Lung (tissue), 12 donors: ENCODE measurements around the gene SUGCT. TPM values are rescaled to one million over a fixed set of nuclear protein-coding genes. Genes with fewer than 3 reads are reported as not detected.

Experiments
- ATAC-seq: fragments of 200-7000 bp; cut with Tn5 transposase; one replicate; pipeline ENCODE4 v1.9.1; 2020; ENCODE audit warnings: moderate number of reproducible peaks; ENCODE audit not compliant: insufficient read depth, low FRiP score
- DNase-seq, 3 donors: peaks; one replicate each; pipeline ENCODE4 v3.0.0-alpha.2; 2013 to 2017
- H3K27ac ChIP-seq, 2 donors: one replicate each; pipeline ENCODE4 v1.5.1; 2013; ENCODE audit warnings: mild to moderate bottlenecking in 2 of 2, moderate library complexity in 2 of 2, control low read depth in 1 of 2, inconsistent platforms in 1 of 2, low read depth in 1 of 2, low read length in 1 of 2
- H3K27me3 ChIP-seq, 3 donors: one replicate each; pipeline ENCODE4 v1.5.1; 2013; ENCODE audit warnings: low read length in 2 of 3; ENCODE audit not compliant: control insufficient read depth in 3 of 3, insufficient read depth in 3 of 3
- H3K36me3 ChIP-seq, 4 donors: one replicate each; pipeline ENCODE4 v1.5.1; 2013; ENCODE audit warnings: low read length in 4 of 4, mild to moderate bottlenecking in 1 of 4, moderate library complexity in 1 of 4; ENCODE audit not compliant: control insufficient read depth in 4 of 4, insufficient read depth in 4 of 4
- H3K4me1 ChIP-seq, 5 donors: one replicate each; pipeline ENCODE4 v1.5.1; 2013; ENCODE audit warnings: low read length in 5 of 5, mild to moderate bottlenecking in 2 of 5, moderate library complexity in 1 of 5; ENCODE audit not compliant: control insufficient read depth in 5 of 5, insufficient read depth in 5 of 5
- H3K4me3 ChIP-seq: one replicate; pipeline ENCODE4 v1.5.1; 2013; ENCODE audit warnings: mild to moderate bottlenecking, control low read depth, moderate library complexity
- H3K9ac ChIP-seq, 2 donors: one replicate each; pipeline ENCODE4 v1.5.1; 2013; ENCODE audit warnings: low read length in 2 of 2, control low read depth in 1 of 2; ENCODE audit not compliant: insufficient read depth in 1 of 2
- H3K9me3 ChIP-seq, 4 donors: one replicate each; pipeline ENCODE4 v1.5.1; 2013; ENCODE audit warnings: low read length in 3 of 4, mild to moderate bottlenecking in 1 of 4, moderate library complexity in 1 of 4; ENCODE audit not compliant: control insufficient read depth in 4 of 4, insufficient read depth in 3 of 4
- CTCF ChIP-seq: IDR thresholded peaks from 2 replicates; pipeline ENCODE4 v1.5.1; 2012; ENCODE audit warnings: mild to moderate bottlenecking; ENCODE audit errors: control extremely low read depth, extremely low read depth
- WGBS, 2 donors: extraction: QIAGEN DNeasy Blood & Tissue Kit; methylation state at CpG; one replicate each; pipeline ENCODE4 v1.1.7; 2013; 5-methylcytosine and 5-hydroxymethylcytosine counted together
- polyA plus RNA-seq, 2 donors: library from polyadenylated mRNA; stranded (reverse); fragments of 200-250 nt; gene quantifications; one replicate each; pipeline ENCODE4 v1.2.1, GENCODE V29; 2013
- total RNA-seq, 2 donors: library from RNA; depleted of rRNA in 1 of 2; stranded (reverse); fragments of >200 nt in 1 of 2; gene quantifications; one replicate each; pipeline ENCODE4 v1.2.1, GENCODE V29; 2014 to 2021
- donor health status: control.
- donor health status: control.
- donor health status: Bipolar disorder and iron deficiency.
- donor health status: healthy.
- donor health status: DM: yes; HTN: yes; CAD: no.

Gene SUGCT
- total and polyA plus RNA-seq, 4 donors, result 0.23 to 4.2 (median 1.8) TPM

GRCh38 chr7:40654171-40654570 lies 519.4 kb downstream of the SUGCT start:
- no peak overlapping the region for H3K9ac ChIP-seq
- no peak overlapping the region for H3K27ac ChIP-seq
- H3K9me3 ChIP-seq, result no peaks in the 10 kb centered on the region
- no peaks in the 10 kb centered on the region for H3K4me1 ChIP-seq
- no peaks in the 10 kb centered on the region for H3K27me3 ChIP-seq
- no peaks in the 10 kb centered on the region for H3K36me3 ChIP-seq
- no peak for ATAC-seq
- no peak for TF ChIP-seq CTCF
- DNase-seq, result no peak
- H3K4me3 ChIP-seq, result no peak overlapping the region
- 82 to 94% methylated on average over 4 of the region's 4 CpGs for WGBS, 2 donors

GRCh38 chr7:40655426-40655825 lies 520.6 kb downstream of the SUGCT start:
- DNase-seq (no peak), ATAC-seq (no peak)
- Histone ChIP-seq H3K9ac (no peak overlapping the region), H3K27me3 (no peaks in the 10 kb centered on the region), H3K27ac (no peak overlapping the region), H3K4me1 (no peaks in the 10 kb centered on the region), H3K36me3 (no peaks in the 10 kb centered on the region), H3K9me3 (no peaks in the 10 kb centered on the region), H3K4me3 (no peak overlapping the region)
- no peak for TF ChIP-seq CTCF
- 89 to 98% methylated on average over 1 of the region's 1 CpG for WGBS, 2 donors

DNA sequence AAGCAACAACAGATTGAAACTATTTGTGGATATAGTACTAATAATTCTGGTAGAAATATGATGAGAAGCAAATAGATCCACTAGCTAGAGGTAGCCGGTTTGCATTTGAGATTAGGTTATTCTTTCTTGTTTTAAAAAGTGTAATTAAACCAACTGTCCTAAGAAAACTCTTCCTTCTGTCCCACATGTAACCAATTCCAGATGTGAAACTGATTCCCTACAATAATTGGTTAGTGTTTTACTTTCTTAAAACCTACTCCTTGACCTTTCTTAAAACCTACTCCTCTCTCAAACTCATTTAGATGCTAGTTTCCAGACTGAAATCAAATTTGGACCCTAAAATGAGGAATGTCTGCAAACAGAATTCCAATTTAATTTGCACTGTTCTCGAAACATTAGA lies 521.5 kb downstream of the SUGCT start:
- 85 to 91% methylated on average over 2 of the region's 2 CpGs for WGBS, 2 donors
- Histone ChIP-seq H3K9me3 (no peaks in the 10 kb centered on the region), H3K4me1 (no peaks in the 10 kb centered on the region), H3K27me3 (no peaks in the 10 kb centered on the region), H3K27ac (no peak overlapping the region), H3K4me3 (no peak overlapping the region), H3K9ac (no peak overlapping the region), H3K36me3 (no peaks in the 10 kb centered on the region)
- TF ChIP-seq CTCF, result no peak
- no peak for ATAC-seq
- no peak for DNase-seq

DNA sequence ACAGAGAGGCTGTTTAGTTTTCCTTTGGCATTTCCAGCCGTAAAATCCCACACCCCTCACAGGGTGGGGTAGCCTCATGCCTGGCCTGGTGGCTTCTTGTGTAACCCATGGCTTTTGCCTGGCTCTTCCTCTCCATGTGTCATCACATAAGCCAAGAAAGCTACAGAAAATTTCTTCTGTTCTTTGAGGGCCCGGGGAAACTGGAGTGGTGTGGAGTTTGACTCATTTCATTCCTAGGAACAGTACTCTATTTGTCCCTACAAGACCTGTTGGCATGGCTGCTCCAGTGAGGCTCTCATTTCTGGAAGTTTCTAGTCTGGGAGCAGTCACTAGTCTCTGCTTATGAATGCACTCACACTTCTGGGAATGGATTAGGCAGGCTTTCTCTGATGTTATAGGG lies 523.9 kb downstream of the SUGCT start:
- no peak for TF ChIP-seq CTCF
- Histone ChIP-seq H3K4me3 (no peak overlapping the region), H3K9me3 (no peaks in the 10 kb centered on the region), H3K27me3 (no peaks in the 10 kb centered on the region), H3K9ac (no peak overlapping the region), H3K27ac (no peak overlapping the region), H3K4me1 (no peaks in the 10 kb centered on the region), H3K36me3 (no peaks in the 10 kb centered on the region)
- ATAC-seq (no peak), DNase-seq (no peak)
- WGBS, 2 donors, result 92 to 96% methylated on average over 2 of the region's 2 CpGs
